ENCODE data around the gene NGEF. TPM values are rescaled to one million over a fixed set of nuclear protein-coding genes. Genes with fewer than 3 reads are reported as not detected.

NGEF gene
- total RNA-seq, 2 experiments from 2014 or later = not detected

DNA sequence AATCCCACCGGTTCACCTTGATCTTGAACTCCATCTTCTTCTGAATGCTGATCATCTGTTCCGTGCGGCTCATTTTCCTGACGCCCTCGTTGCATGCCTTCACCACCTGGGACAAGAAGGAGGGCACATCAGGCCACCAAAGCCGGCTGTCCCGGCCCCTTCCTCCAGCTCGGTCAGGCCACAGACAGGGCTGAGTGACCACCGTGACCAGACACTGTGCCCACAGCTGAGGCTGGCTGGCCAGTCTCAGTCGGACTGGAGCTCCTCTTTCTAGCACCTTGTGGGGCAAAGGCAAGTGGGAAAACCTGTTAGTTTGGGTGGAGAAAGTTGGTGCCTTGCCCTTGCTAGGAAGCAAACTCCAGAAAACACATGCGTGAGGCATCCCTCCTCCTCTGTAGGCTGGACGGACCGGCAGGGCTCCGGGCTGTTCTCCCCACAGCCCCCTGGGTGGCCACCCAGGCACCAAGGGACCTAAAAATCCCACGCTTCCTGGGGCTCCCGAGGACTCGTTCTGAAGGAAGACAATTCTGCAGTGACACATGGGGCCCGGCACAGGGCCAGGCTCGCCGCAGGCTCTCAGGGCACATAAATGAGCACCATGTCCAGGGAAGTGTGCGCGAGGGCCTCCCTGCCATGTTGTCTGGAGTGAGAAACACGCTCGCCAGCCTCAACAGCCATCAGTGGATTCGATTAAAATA is 127.6 kb downstream of the NGEF start:
- Mint-ChIP-seq H3K4me3 (no peak overlapping the region), H3K36me3 (ENCODE audit: low read depth) (no peaks in the 10 kb centered on the region), H3K27ac (no peak overlapping the region), H3K4me1 (ENCODE audit: low read depth) (no peaks in the 10 kb centered on the region), H3K27me3 (peaks cover 5% of the 10 kb centered on the region), H3K9me3 (no peaks in the 10 kb centered on the region)
- ATAC-seq (ENCODE audit: poor library complexity) = no peak
- Histone ChIP-seq H3K36me3 (ENCODE audit: insufficient read depth, low read length) (no peaks in the 10 kb centered on the region), H3K27me3 (ENCODE audit: control insufficient read depth in 1 of 2, insufficient read depth in 2 of 2, low read length in 2 of 2) (no peaks in the 10 kb centered on the region), H3K27ac (ENCODE audit: low read depth in 1 of 2, low read length in 2 of 2) (no peak overlapping the region), H3K4me1 (ENCODE audit: insufficient read depth, low read length) (no peaks in the 10 kb centered on the region), H3K4me3 (ENCODE audit: low read length) (no peak overlapping the region), H3K9me3 (ENCODE audit: control insufficient read depth in 1 of 2, insufficient read depth in 1 of 2, low read length in 2 of 2) (no peaks in the 10 kb centered on the region)
- POLR2A ChIA-PET = no interaction called here
- intact Hi-C loops (cut with DNase I, micrococcal nuclease) = no loop called here
- TF ChIP-seq, protein P1, sequence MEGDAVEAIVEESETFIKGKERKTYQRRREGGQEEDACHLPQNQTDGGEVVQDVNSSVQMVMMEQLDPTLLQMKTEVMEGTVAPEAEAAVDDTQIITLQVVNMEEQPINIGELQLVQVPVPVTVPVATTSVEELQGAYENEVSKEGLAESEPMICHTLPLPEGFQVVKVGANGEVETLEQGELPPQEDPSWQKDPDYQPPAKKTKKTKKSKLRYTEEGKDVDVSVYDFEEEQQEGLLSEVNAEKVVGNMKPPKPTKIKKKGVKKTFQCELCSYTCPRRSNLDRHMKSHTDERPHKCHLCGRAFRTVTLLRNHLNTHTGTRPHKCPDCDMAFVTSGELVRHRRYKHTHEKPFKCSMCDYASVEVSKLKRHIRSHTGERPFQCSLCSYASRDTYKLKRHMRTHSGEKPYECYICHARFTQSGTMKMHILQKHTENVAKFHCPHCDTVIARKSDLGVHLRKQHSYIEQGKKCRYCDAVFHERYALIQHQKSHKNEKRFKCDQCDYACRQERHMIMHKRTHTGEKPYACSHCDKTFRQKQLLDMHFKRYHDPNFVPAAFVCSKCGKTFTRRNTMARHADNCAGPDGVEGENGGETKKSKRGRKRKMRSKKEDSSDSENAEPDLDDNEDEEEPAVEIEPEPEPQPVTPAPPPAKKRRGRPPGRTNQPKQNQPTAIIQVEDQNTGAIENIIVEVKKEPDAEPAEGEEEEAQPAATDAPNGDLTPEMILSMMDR (IDR thresholded peaks at IDR 0.05) = no peak
- CTCF ChIA-PET = no interaction called here
- no peak for DNase-seq

DNA sequence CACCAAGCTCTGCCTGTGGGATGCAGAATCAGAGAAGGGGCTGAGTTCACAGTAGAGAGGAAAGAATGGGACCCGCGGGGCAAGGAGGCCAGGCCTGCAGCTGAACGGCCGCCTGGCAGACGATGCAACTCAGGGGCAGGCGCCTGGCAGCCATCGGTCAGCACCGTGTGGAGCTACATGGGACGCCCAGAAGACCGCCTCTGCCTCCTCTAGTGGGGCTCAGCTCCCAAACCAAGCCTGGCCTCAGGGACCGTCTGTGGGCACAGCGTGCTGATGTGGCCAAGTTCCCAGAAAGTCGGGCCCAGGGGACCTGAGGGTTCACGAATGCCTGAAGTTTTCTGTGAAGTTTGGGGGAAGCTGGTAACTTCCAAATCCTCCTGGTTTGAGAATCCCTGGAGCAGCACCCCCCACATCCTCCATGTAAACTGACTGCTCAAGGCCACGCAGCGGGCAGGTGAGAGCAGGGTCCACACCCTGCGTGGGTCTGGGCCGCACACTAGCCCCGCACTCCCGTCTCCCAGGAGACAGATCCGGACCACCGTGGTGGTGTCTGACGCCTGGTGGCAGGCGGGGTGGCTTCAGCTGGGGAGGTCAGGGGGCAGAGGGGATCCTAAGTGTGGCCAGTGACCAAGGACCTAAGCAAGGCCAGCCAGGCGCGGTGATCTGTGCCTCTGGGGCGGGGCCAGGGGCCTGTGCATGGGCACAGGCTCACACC is 128.3 kb downstream of the NGEF start:
- TF ChIP-seq, protein P1 (IDR thresholded peaks at IDR 0.05) = no peak
- ChIA-PET CTCF (no interaction called here), POLR2A (no interaction called here)
- Histone ChIP-seq H3K27me3 (ENCODE audit: control insufficient read depth in 1 of 2, insufficient read depth in 2 of 2, low read length in 2 of 2) (no peaks in the 10 kb centered on the region), H3K4me1 (ENCODE audit: insufficient read depth, low read length) (no peaks in the 10 kb centered on the region), H3K27ac (ENCODE audit: low read depth in 1 of 2, low read length in 2 of 2) (no peak overlapping the region), H3K36me3 (ENCODE audit: insufficient read depth, low read length) (no peaks in the 10 kb centered on the region), H3K9me3 (ENCODE audit: control insufficient read depth in 1 of 2, insufficient read depth in 1 of 2, low read length in 2 of 2) (no peaks in the 10 kb centered on the region), H3K4me3 (ENCODE audit: low read length) (no peak overlapping the region)
- H3K36me3 Mint-ChIP-seq (ENCODE audit: low read depth) = no peaks in the 10 kb centered on the region
- no peak for ATAC-seq (ENCODE audit: poor library complexity)
- no peak overlapping the region for H3K27ac Mint-ChIP-seq
- intact Hi-C loops (cut with DNase I, micrococcal nuclease) = no loop called here
- H3K9me3 Mint-ChIP-seq = no peaks in the 10 kb centered on the region
- H3K27me3 Mint-ChIP-seq = peaks cover 3% of the 10 kb centered on the region
- H3K4me3 Mint-ChIP-seq = no peak overlapping the region
- no peak for DNase-seq
- no peaks in the 10 kb centered on the region for H3K4me1 Mint-ChIP-seq (ENCODE audit: low read depth)

DNA sequence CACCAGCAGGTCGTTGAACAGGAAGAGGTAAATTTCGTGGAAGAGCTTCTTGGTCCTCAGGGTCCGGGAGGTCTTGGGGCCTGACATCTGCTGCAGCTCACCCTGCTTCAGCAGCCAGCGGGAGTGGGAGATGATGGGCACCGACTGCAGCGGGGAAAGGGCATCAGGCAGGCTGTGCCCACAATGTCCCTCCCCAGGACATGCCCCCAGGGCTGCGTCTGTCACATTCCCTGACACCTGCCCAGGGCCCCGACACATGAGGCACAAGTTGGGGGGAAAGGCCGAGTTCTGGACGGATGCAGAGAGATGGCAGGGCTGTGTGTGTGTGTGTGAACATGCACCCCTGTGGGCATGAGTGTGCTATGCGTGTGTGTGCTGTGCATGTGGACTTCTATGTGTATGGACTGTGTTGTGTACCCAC is 129.0 kb downstream of the NGEF start:
- no peaks in the 10 kb centered on the region for H3K36me3 Mint-ChIP-seq (ENCODE audit: low read depth)
- Histone ChIP-seq H3K27me3 (ENCODE audit: control insufficient read depth in 1 of 2, insufficient read depth in 2 of 2, low read length in 2 of 2) (no peaks in the 10 kb centered on the region), H3K4me1 (ENCODE audit: insufficient read depth, low read length) (no peaks in the 10 kb centered on the region), H3K27ac (ENCODE audit: low read depth in 1 of 2, low read length in 2 of 2) (no peak overlapping the region), H3K4me3 (ENCODE audit: low read length) (no peak overlapping the region), H3K9me3 (ENCODE audit: control insufficient read depth in 1 of 2, insufficient read depth in 1 of 2, low read length in 2 of 2) (no peaks in the 10 kb centered on the region), H3K36me3 (ENCODE audit: insufficient read depth, low read length) (no peaks in the 10 kb centered on the region)
- ATAC-seq (ENCODE audit: poor library complexity) = no peak
- no peaks in the 10 kb centered on the region for H3K4me1 Mint-ChIP-seq (ENCODE audit: low read depth)
- ChIA-PET CTCF (interaction anchor here (1.2 kb wide), 1 partner anchor 368 kb away, joined by 3 read pairs; the partner anchor contains the start of gene ATG16L1), POLR2A (no interaction called here)
- H3K27me3 Mint-ChIP-seq = peaks cover under 1% of the 10 kb centered on the region
- no peak overlapping the region for H3K4me3 Mint-ChIP-seq
- no peak for DNase-seq
- no peak overlapping the region for H3K27ac Mint-ChIP-seq
- intact Hi-C loops (cut with DNase I, micrococcal nuclease) = no loop called here
- H3K9me3 Mint-ChIP-seq = no peaks in the 10 kb centered on the region
- TF ChIP-seq, protein P1 (IDR thresholded peaks at IDR 0.05) = no peak

Data from CD4-positive, alpha-beta T cell (primary cell).